DND-41 (cell line): ENCODE measurements around the gene SLC16A6.

Experiments used
- EZH2 ChIP-seq: IDR thresholded peaks from 3 replicates; pipeline ENCODE4 v1.6.1; 2012; ENCODE audit warnings: borderline replicate concordance, low read depth, mild to moderate bottlenecking, moderate library complexity, low read length, inconsistent platforms; ENCODE audit not compliant: severe bottlenecking
- TF ChIP-seq, protein P1 (sequence below): IDR thresholded peaks from 2 replicates; pipeline ENCODE4 v1.5.1; 2012; ENCODE audit warnings: borderline replicate concordance, low read length, moderate library complexity, mild to moderate bottlenecking; ENCODE audit not compliant: poor library complexity, severe bottlenecking; ENCODE audit errors: extremely low read depth

DNA sequence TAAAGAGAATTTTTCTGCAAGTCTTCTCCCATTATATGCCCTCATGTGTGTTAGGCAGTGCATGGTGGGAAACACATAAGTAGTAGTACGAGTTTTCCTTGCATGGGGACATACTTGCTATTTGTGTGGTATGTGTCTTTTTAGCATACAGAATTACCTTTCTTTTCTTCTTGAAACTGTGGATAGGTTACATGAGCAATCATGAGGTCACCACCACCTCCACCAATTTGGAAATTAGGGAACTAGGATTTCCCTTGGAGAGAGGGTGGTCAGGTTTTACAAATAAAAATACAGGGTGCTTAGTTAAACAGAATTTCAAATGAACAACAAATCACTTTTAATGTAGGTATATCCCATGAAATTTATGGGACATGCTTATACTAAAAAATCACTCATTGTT lies 59.4 kb downstream of the SLC16A6 start:
- TF ChIP-seq, protein P1, sequence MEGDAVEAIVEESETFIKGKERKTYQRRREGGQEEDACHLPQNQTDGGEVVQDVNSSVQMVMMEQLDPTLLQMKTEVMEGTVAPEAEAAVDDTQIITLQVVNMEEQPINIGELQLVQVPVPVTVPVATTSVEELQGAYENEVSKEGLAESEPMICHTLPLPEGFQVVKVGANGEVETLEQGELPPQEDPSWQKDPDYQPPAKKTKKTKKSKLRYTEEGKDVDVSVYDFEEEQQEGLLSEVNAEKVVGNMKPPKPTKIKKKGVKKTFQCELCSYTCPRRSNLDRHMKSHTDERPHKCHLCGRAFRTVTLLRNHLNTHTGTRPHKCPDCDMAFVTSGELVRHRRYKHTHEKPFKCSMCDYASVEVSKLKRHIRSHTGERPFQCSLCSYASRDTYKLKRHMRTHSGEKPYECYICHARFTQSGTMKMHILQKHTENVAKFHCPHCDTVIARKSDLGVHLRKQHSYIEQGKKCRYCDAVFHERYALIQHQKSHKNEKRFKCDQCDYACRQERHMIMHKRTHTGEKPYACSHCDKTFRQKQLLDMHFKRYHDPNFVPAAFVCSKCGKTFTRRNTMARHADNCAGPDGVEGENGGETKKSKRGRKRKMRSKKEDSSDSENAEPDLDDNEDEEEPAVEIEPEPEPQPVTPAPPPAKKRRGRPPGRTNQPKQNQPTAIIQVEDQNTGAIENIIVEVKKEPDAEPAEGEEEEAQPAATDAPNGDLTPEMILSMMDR: no peak
- TF ChIP-seq EZH2: no peak
